ENCODE results near the gene TSPYL4.

DNA sequence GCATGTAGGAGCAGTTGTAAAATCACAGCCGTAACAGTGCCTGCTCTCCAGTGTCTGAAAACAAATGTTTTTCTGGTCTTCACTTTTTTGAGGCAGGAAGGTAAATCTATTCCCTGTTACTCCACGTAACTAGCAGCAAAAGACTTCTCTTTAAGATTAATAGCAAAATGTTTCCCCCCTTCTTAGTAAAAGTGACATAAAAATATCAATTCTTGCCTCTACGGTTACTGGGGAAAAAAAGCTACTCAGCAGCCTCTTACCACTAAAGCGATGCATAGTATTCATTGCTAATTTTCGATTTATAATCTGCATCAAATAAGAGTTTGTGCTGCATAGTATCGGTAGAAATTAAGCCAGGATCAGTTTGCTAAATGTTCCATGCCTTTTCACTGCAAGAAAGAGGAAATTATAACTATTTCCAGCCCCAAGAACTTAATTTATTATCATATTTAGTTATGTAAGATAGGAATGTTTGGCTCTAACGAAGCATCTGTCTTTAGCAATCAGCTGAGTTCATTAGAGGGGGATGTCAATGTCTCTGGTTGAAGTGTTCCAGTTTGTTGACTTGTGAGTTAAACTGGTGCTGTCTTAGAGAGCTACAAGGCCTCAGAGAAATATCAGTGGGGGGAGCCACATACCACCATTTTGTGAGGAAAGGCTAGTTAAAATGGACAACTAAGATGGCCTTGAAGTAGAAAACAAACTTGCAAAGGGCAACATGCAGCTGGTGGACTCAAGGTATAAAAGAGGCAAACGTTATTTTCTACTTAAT is 26.5 kb upstream of the TSPYL4 start:
- TF ChIP-seq, protein P1, sequence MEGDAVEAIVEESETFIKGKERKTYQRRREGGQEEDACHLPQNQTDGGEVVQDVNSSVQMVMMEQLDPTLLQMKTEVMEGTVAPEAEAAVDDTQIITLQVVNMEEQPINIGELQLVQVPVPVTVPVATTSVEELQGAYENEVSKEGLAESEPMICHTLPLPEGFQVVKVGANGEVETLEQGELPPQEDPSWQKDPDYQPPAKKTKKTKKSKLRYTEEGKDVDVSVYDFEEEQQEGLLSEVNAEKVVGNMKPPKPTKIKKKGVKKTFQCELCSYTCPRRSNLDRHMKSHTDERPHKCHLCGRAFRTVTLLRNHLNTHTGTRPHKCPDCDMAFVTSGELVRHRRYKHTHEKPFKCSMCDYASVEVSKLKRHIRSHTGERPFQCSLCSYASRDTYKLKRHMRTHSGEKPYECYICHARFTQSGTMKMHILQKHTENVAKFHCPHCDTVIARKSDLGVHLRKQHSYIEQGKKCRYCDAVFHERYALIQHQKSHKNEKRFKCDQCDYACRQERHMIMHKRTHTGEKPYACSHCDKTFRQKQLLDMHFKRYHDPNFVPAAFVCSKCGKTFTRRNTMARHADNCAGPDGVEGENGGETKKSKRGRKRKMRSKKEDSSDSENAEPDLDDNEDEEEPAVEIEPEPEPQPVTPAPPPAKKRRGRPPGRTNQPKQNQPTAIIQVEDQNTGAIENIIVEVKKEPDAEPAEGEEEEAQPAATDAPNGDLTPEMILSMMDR (IDR thresholded peaks at IDR 0.05 in 4 of 5, conservative IDR thresholded peaks at IDR 0.05 in 1 of 5), result no peak
- no peak for TF ChIP-seq POLR2A (IDR thresholded peaks at IDR 0.05)

Data from gastrocnemius medialis (tissue), 4 donors.